Stimulated activated CD4-positive, alpha-beta T cell treated with anti-CD3 and anti-CD28 coated beads, Interleukin-15, amount 100 ng/mL, for 24 hours (primary cell): Measurements from ENCODE around the gene FGF22.
"Not testable (repeated sequence)": the region's sequence is repeated elsewhere in the genome, so short reads cannot be mapped to it uniquely, and the experiment has no call there.

ENCODE experiments used
- DNase-seq: peaks from one replicate; pipeline ENCODE4 v3.0.0-alpha.2; 2020

FGF22 gene

GRCh38 chr19:607301-608154 is 32.2 kb upstream of the FGF22 start:
- no peak for DNase-seq

GRCh38 chr19:608155-609003 is 31.3 kb upstream of the FGF22 start:
- DNase-seq = no peak

- DNase-seq = no peak
Measured at GRCh38 chr19:609004-609346, 30.7 kb upstream of the FGF22 start.

GRCh38 chr19:610071-610800 is 29.4 kb upstream of the FGF22 start:
- peak; percentile 39 for DNase-seq

- DNase-seq = peak; percentile 74
Measured at GRCh38 chr19:610801-611480, 28.7 kb upstream of the FGF22 start.

GRCh38 chr19:611481-611868 is 28.2 kb upstream of the FGF22 start:
- peak; percentile 84 for DNase-seq

GRCh38 chr19:612941-613340 is 26.7 kb upstream of the FGF22 start:
- no peak for DNase-seq

GRCh38 chr19:613732-614567 is 25.7 kb upstream of the FGF22 start:
- no peak for DNase-seq

GRCh38 chr19:615619-616018 is 24.1 kb upstream of the FGF22 start:
- no peak for DNase-seq

- no peak for DNase-seq
Measured at GRCh38 chr19:616062-616700, 23.5 kb upstream of the FGF22 start.

GRCh38 chr19:616747-617526 is 22.7 kb upstream of the FGF22 start:
- DNase-seq = no peak

- DNase-seq = no peak
Measured at GRCh38 chr19:617551-618246, 22.0 kb upstream of the FGF22 start.

- no peak for DNase-seq
Measured at GRCh38 chr19:618247-618619, 21.4 kb upstream of the FGF22 start.

GRCh38 chr19:618674-619285 is 20.9 kb upstream of the FGF22 start:
- DNase-seq = no peak

GRCh38 chr19:619286-620002 is 20.2 kb upstream of the FGF22 start:
- no peak for DNase-seq

GRCh38 chr19:620166-620862 is 19.4 kb upstream of the FGF22 start:
- DNase-seq = no peak

GRCh38 chr19:621191-621590 is 18.5 kb upstream of the FGF22 start:
- DNase-seq = not testable (repeated sequence)

GRCh38 chr19:621819-622218 is 17.9 kb upstream of the FGF22 start:
- no peak for DNase-seq
